Amygdala (tissue), 56 donors: ENCODE measurements around the gene TPTE.
"Not testable (repeated sequence)": the region's sequence is repeated elsewhere in the genome, so short reads cannot be mapped to it uniquely, and the experiment has no call there.

ENCODE experiments used
- DNase-seq, 56 donors: peaks; one replicate each; lab custom pipeline; 2025; lab: John Stamatoyannopoulos, UW

The TPTE gene

DNA sequence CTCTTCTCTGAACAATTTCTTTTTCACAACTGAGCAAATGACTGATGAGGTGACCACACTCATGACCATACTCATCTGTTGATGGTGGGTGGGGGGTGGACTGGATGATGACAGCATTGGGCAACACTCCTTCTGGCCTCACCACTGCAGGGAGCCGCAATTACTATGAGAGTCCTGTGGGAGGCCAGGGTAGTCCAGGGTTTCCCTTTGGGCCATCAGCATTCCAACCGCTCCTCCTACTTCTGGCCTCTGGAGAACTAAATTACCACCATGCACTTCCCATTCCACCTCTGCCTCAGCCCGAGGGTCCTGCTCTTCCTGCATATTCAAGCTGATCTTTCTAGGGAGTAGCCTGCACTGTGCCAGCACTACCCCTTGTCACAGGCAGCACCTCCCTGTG, 94.7 kb downstream of the TPTE start:
- DNase-seq: not testable (repeated sequence)

- DNase-seq: no peak
Observed at GRCh38 chr21:10616535-10616934, 95.2 kb downstream of the TPTE start.

- not testable (repeated sequence) for DNase-seq
Observed at GRCh38 chr21:10617133-10617752, 95.9 kb downstream of the TPTE start.

- DNase-seq: no peak
Observed at GRCh38 chr21:10627316-10627863, 106.0 kb downstream of the TPTE start.

DNA sequence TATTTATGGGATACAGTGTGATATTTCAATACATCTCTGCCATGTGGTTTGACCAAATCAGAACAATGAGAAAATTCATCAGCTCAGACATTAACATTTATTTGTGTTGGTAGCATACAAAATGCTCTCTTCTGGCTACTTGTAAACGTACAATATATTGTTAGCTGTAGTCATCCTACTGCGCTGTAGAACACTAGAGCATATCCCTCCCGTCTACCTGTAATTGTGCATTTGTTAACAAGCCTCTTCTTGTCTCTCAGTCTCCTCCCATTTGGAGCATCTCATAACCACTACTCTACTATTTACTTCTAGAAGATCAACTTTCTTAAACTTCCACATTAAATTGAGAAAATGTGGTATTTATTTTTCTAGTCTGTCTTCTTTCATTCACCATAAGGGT, 107.9 kb downstream of the TPTE start:
- not testable (repeated sequence) for DNase-seq

DNA sequence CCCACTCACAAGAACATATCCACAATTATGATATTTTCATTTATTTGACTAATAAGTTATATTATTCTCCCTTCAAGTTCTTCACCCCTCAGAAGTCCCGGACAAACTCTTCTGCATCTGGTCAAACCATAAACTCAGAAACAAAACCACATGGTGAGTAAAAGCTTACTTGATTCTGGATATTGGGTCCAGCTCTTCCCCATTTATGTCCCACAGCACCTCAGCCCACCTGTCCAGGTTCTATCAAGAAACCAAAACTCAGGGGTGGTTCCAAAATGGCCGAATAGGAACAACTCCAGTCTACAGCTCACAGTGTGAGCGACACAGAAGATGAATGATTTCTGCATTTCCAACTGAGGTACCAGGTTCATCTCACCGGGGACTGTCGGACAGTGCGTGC, 109.4 kb downstream of the TPTE start:
- not testable (repeated sequence) for DNase-seq

DNA sequence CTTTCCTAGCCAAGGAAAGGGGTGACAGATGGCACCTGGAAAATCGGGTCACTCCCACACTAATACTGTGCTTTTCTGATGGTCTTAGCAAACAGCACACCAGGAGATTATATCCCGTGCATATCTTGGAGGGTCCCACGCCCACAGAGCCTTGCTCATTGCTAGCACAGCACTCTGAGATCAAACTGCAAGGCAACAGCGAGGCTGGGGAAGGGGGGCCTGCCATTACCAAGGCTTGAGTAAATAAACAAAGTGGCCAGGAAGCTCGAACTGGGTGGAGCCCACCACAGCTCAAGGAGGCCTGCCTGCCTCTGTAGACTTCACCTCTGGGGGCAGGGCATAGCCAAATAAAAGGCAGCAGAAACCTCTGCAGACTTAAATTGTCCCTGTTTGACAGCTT, 109.9 kb downstream of the TPTE start:
- DNase-seq: not testable (repeated sequence)

DNA sequence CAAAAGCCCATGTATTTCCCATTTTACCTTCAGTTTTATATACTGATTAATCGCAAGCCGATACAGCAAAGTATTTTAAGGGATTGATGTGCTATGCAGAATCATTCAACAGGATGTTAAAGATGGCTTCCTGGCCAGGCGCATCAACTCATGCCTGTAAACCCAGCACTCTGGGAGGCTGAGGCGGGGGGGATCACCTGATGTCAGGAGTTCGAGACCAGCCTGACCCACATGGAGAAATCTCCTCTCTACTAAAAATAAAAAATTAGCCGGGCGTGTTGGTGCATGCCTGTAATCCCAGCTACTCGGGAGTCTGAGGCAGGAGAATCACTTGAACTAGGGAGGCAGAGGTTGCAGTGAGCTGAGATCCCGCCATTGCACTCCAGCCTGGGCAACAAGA, 116.8 kb downstream of the TPTE start:
- not testable (repeated sequence) for DNase-seq

GRCh38 chr21:10639123-10639522, 117.7 kb downstream of the TPTE start:
- DNase-seq: no peak

DNA sequence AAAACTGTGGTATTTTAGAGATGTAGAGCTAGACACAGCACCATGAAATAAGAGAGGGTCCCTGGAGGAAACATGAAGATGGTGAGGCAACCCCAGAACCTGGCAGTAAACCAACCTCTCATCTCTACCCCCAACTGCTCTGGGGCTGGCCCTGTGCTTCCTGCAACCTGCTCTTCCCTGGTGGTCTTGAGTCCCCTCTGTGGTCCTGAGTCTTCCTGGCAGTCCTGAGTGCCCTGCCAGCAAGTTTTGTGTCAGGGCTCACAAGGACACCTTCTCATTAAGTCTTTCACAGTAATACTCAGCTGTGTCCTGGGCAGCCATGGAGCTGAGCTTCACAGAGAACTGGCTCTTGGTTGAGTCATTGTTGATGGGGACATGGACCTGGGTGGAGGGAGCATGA, 118.4 kb downstream of the TPTE start:
- not testable (repeated sequence) for DNase-seq

DNA sequence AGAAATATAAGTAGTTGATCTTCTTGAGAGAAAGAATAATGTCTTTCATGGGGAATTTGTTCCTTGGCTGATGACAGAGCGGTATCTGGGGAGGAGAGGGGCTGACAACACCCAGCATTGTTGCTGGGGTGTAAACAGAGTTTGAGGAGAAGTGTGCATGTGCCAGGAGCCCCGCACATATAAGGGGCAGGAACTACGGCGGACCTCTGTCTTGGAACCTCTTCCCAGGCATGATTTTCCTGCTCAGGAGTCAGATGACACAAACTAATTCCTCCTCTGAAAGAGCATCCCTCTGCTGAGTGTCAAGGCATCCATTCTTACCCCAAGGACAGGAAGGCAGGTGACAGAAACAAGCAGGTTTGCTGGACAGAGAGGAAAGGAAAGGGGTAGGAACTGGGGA, 119.1 kb downstream of the TPTE start:
- no peak for DNase-seq

DNA sequence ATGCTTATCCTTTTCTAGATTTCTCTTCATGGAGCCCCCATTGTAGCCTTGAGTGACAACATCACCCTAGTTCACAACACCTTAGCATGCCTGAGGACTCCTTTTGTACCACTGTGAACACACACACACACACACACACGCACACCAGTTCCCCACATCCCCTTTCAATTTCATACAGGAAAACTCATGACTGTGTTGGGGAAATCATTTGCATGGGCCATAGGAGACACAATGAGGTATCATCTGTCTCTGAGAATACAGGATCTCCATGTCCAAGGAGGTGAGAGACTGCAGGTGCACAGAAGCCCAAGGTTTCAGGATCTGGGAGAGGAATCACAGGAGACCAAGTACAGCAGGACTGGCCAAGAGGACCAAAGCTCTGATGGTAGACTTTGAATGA, 119.7 kb downstream of the TPTE start:
- DNase-seq: no peak

- DNase-seq: not testable (repeated sequence)
Observed at GRCh38 chr21:10645667-10646066, 124.3 kb downstream of the TPTE start.

DNA sequence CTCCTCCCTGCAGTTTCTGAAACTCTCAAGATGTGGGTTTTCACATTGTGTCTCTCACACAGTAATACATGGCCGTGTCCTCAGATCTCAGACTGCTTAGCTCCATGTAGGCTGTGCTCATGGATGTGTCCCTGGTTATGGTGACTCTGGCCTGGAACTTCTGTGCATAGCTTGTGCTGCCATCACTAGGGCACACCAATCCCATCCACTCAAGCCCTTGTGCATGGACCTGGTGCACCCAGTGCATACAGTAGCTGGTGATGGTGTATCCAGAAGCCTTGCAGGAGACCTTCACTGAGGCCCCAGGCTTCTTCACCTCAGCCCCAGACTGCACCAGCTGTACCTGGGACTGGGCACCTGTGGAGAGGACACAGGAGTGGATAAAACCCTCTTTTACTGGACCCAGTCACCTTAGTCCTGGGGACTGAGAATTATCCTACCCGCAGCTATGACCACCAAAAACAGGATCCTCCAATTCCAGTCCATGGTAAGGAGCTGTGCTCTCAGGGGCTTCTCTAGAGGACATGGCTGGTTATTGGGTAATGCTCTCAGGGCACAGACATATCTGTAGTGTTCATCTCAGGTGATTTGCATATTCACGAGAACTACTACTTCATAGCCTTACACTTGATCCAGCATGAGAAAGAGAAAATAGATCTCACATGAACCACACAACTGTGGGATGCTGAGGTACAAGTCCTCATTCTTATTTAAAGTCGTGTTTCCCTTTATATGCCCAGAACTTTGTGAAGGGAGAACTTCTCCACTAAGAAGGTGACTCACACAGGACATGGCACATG, 128.2 kb downstream of the TPTE start:
- not testable (repeated sequence) for DNase-seq

DNA sequence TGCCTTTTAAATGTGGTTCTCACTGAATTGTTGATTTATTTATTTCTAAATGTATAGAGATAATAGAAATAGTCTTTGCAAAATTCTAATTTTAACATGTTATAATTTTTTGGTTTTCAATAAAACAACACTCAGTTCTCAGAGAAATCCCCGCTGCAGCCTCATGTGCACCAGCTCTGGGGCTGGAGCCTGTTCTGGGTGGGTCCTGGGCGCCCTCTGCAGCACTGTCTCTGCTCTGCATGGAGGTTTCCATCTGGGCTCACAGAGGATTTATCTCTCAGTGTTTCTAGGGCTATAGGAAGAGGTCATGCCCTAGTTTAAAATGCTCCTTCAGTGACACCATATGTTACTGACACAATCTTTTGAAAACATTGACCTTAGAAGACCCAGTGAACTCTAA, 128.9 kb downstream of the TPTE start:
- DNase-seq: not testable (repeated sequence)
